H1 (cell line): Measurements from ENCODE around the gene NOB1. TPM values are rescaled to one million over a fixed set of nuclear protein-coding genes. Genes with fewer than 3 reads are reported as not detected.

ENCODE experiments used
- CTCF ChIA-PET: fragments of 300-600 bp; sonication (Branson Sonifier 250); formaldehyde crosslinking; loops from one replicate; lab custom pipeline; 2021; ENCODE audit not compliant: partially characterized antibody; lab: Charles Lee
- POLR2A ChIA-PET: fragments of 300-600 bp; sonication (Branson Sonifier 250); formaldehyde crosslinking; loops from one replicate; lab custom pipeline; 2021; ENCODE audit warnings: inconsistent platforms; ENCODE audit not compliant: partially characterized antibody; lab: Charles Lee
- DNase-seq, 2 experiments: peaks; one replicate each; pipeline versions ENCODE4 v3.0.0 to v3.0.0-alpha.2; 2010 to 2022; ENCODE audit warnings: low spot score in 2 of 2, low read depth in 1 of 2, mixed read lengths in 1 of 2
- FAIRE-seq: peaks from 2 replicates; lab custom pipeline; 2011; peaks lifted over from hg19 to GRCh38; lab: Jason Lieb, UNC
- H2AFZ ChIP-seq: 2 replicates; pipeline ENCODE4 v1.8.1; 2012; ENCODE audit warnings: low read length, inconsistent platforms
- H2AK5ac ChIP-seq: 2 replicates; pipeline ENCODE4 v1.6.1; 2013; ENCODE audit warnings: low read depth, low read length
- H2BK120ac ChIP-seq: replicated peaks from 2 replicates; pipeline ENCODE3; 2013; ENCODE audit warnings: low read depth, low read length, inconsistent platforms
- H2BK12ac ChIP-seq: 2 replicates; pipeline ENCODE4 v1.6.1; 2013; ENCODE audit warnings: low read depth, low read length
- H2BK15ac ChIP-seq: 2 replicates; pipeline ENCODE4 v1.6.1; 2013; ENCODE audit warnings: low read length
- H2BK20ac ChIP-seq: 2 replicates; pipeline ENCODE4 v1.6.1; 2013; ENCODE audit warnings: low read length
- H2BK5ac ChIP-seq: 2 replicates; pipeline ENCODE4 v1.6.1; 2013; ENCODE audit warnings: low read depth, low read length
- H3K14ac ChIP-seq: 2 replicates; pipeline ENCODE4 v1.6.1; 2013; ENCODE audit warnings: inconsistent platforms; ENCODE audit not compliant: insufficient read length
- H3K18ac ChIP-seq: 2 replicates; pipeline ENCODE4 v1.6.1; 2013; ENCODE audit warnings: low read length; ENCODE audit errors: extremely low read depth
- H3K23ac ChIP-seq: 2 replicates; pipeline ENCODE4 v1.6.1; 2013; ENCODE audit warnings: inconsistent platforms; ENCODE audit not compliant: insufficient read length
- H3K23me2 ChIP-seq: 2 replicates; pipeline ENCODE4 v1.6.1; 2013; ENCODE audit warnings: low read depth, low read length
- H3K27ac ChIP-seq: 2 replicates; pipeline ENCODE4 v1.6.1; 2011; ENCODE audit warnings: low read depth, low read length, inconsistent platforms
- H3K27me3 ChIP-seq, 4 experiments: replicated peaks in 1 of 4; 1 replicate in 1 of 4; 2 replicates in 3 of 4; pipeline versions ENCODE4 v1.6.1 to v1.8.1; 2011 to 2013; ENCODE audit warnings: low read length in 3 of 4, mild to moderate bottlenecking in 3 of 4, inconsistent platforms in 2 of 4, mixed read lengths in 2 of 4, moderate library complexity in 1 of 4; ENCODE audit not compliant: control insufficient read depth in 3 of 4, insufficient read depth in 3 of 4; ENCODE audit errors: extremely low read depth in 1 of 4
- H3K36me3 ChIP-seq, 4 experiments: 2 replicates each; pipeline versions ENCODE4 v1.6.1 to v1.8.1; 2011 to 2013; ENCODE audit warnings: mild to moderate bottlenecking in 4 of 4, low read length in 3 of 4, moderate library complexity in 2 of 4, control low read depth in 1 of 4, inconsistent platforms in 1 of 4; ENCODE audit not compliant: insufficient read depth in 4 of 4, control insufficient read depth in 2 of 4
- H3K4ac ChIP-seq: replicated peaks from 2 replicates; pipeline ENCODE3; 2013; ENCODE audit warnings: low read length, low read depth, mixed read lengths, inconsistent platforms; ENCODE audit not compliant: insufficient read length
- H3K4me1 ChIP-seq, 4 experiments: replicated peaks in 1 of 4; 1 replicate in 1 of 4; 2 replicates in 3 of 4; pipeline versions ENCODE4 v1.6.1 to v1.8.1; 2011 to 2013; ENCODE audit warnings: low read length in 3 of 4, inconsistent platforms in 2 of 4, mixed read lengths in 1 of 4; ENCODE audit not compliant: insufficient read depth in 4 of 4, control insufficient read depth in 3 of 4
- H3K4me2 ChIP-seq, 2 experiments: 2 replicates each; pipeline versions ENCODE4 v1.6.1 to v1.8.1; 2011 to 2013; ENCODE audit warnings: low read depth in 2 of 2, low read length in 2 of 2, control low read depth in 1 of 2, inconsistent platforms in 1 of 2, mild to moderate bottlenecking in 1 of 2; ENCODE audit not compliant: insufficient read depth in 1 of 2
- H3K4me3 ChIP-seq, 4 experiments: fragments of 200-600, 300-600 bp in 1 of 4; sonication (generic), shearing (Covaris generic), sonication (Bioruptor Twin) in 1 of 4; 2 replicates each; pipeline versions ENCODE4 v1.5.1 to v1.8.1; 2011 to 2016; ENCODE audit warnings: low read length in 4 of 4, low read depth in 3 of 4, control low read depth in 2 of 4, inconsistent platforms in 2 of 4, mild to moderate bottlenecking in 2 of 4, mixed read lengths in 1 of 4, moderate library complexity in 1 of 4; ENCODE audit not compliant: insufficient read depth in 2 of 4; ENCODE audit errors: extremely low read depth in 1 of 4
- H3K56ac ChIP-seq: replicated peaks from 2 replicates; pipeline ENCODE3; 2013; ENCODE audit warnings: low read depth, mild to moderate bottlenecking, mixed read lengths, low read length, inconsistent platforms; ENCODE audit not compliant: insufficient read length
- H3K79me1 ChIP-seq: 2 replicates; pipeline ENCODE4 v1.6.1; 2013; ENCODE audit warnings: low read depth, low read length, control low read depth
- H3K79me2 ChIP-seq, 2 experiments: 2 replicates each; pipeline versions ENCODE4 v1.6.1 to v1.8.1; 2012 to 2013; ENCODE audit warnings: low read length in 2 of 2, mild to moderate bottlenecking in 2 of 2, inconsistent platforms in 1 of 2; ENCODE audit not compliant: insufficient read depth in 2 of 2, control insufficient read depth in 1 of 2
- H3K9ac ChIP-seq, 4 experiments: replicated peaks in 1 of 4; 1 replicate in 1 of 4; 2 replicates in 3 of 4; pipeline versions ENCODE4 v1.6.1 to v1.8.1; 2011 to 2013; ENCODE audit warnings: low read depth in 3 of 4, low read length in 3 of 4, control low read depth in 2 of 4, mild to moderate bottlenecking in 2 of 4, moderate library complexity in 2 of 4, inconsistent platforms in 1 of 4; ENCODE audit errors: extremely low read depth in 1 of 4
- H3K9me3 ChIP-seq, 2 experiments: 2 replicates each; pipeline versions ENCODE4 v1.6.1 to v1.8.1; 2012 to 2013; ENCODE audit warnings: mild to moderate bottlenecking in 2 of 2, moderate library complexity in 2 of 2, control low read depth in 1 of 2, inconsistent platforms in 1 of 2, low read depth in 1 of 2, low read length in 1 of 2, mixed read lengths in 1 of 2; ENCODE audit not compliant: insufficient read depth in 2 of 2
- H4K20me1 ChIP-seq, 2 experiments: replicated peaks in 1 of 2; 2 replicates each; pipeline versions ENCODE3 to v1.8.1; 2011 to 2013; ENCODE audit warnings: inconsistent platforms in 2 of 2, low read length in 2 of 2, mild to moderate bottlenecking in 1 of 2; ENCODE audit not compliant: insufficient read depth in 2 of 2, control insufficient read depth in 1 of 2
- H4K5ac ChIP-seq: 2 replicates; pipeline ENCODE4 v1.6.1; 2013; ENCODE audit warnings: low read length, low read depth, mixed read lengths, inconsistent platforms; ENCODE audit not compliant: insufficient read length
- H4K8ac ChIP-seq: 2 replicates; pipeline ENCODE4 v1.8.0; 2013; ENCODE audit warnings: mild to moderate bottlenecking, moderate library complexity, low read length, inconsistent platforms; ENCODE audit not compliant: insufficient read depth; ENCODE audit errors: extremely low read depth
- H4K91ac ChIP-seq: replicated peaks from 2 replicates; pipeline ENCODE3; 2013; ENCODE audit warnings: low read length, mixed read lengths, inconsistent platforms; ENCODE audit not compliant: insufficient read length
- HDAC6 ChIP-seq: IDR thresholded peaks from one replicate; pipeline ENCODE4 v1.7.1; 2012; ENCODE audit warnings: low read depth, mild to moderate bottlenecking, inconsistent platforms, low read length, moderate library complexity
- NRF1 ChIP-seq: IDR thresholded peaks from 2 replicates; pipeline ENCODE4 v1.6.1; 2011; ENCODE audit warnings: mild to moderate bottlenecking, low read depth, low read length, improper control_type of control experiment
- SP4 ChIP-seq: IDR thresholded peaks from 2 replicates; pipeline ENCODE4 v1.6.1; 2012; ENCODE audit warnings: low read length, inconsistent platforms
- WGBS, 2 experiments: shearing (Covaris generic) in 1 of 2; methylation state at CpG; one replicate each; pipeline versions ENCODE4 v1.1.6 to v1.1.7; 2013 to 2015; ENCODE audit warnings: low lambda C conversion rate in 2 of 2, mixed read lengths in 2 of 2, inconsistent platforms in 1 of 2, low coverage in 1 of 2, missing lambda C conversion rate in 1 of 2; ENCODE audit not compliant: insufficient replicate concordance in 2 of 2, insufficient coverage in 1 of 2, insufficient read length in 1 of 2; ENCODE audit errors: extremely low coverage in 1 of 2, missing lambda C conversion rate in 1 of 2; 5-methylcytosine and 5-hydroxymethylcytosine counted together
- polyA plus RNA-seq, 7 experiments: library from polyadenylated mRNA; depleted of rRNA in 3 of 7; stranded (reverse) in 5 of 7; unstranded in 2 of 7; fragments of >200 nt in 5 of 7; fragments of 200-250 nt in 2 of 7; gene quantifications; 1 replicate in 5 of 7; 2 replicates in 1 of 7; 4 replicates in 1 of 7; pipeline versions ENCODE4 v1.2.1 to v1.2.3, GENCODE V29; 2011 to 2013; ENCODE audit warnings: missing spikeins in 2 of 7, mixed read lengths in 2 of 7
- total RNA-seq: library from RNA; stranded (reverse); fragmentation: NEBNext Ultra II Directional; extraction: Animal tissue kit (Norgen Biotek cat#: 25700); gene quantifications from 2 replicates; pipeline ENCODE4 v1.2.1, GENCODE V29; 2021

NOB1 gene
- total and polyA plus RNA-seq, 2 of the 8 experiments (the other 6 are each of a cell fraction or from before 2014, with no cell fraction given), result 88.2 to 108 TPM

DNA sequence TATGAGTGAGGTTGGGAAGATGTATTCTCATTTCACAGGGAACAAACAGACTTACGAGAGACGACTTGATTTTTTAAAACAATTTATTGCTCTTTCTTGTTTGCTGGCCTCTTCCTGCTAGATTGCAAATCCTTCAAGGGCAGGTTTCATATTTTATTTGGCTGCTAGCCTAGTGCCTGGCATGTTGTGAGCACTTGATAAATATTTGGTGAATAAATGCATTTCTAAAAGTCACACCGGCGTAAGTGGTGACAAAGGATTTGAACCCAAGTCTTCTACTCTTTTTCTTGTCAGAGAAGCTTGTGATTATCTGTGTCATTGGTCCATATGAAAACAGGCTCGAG lies 8.8 kb upstream of the NOB1 start:
- Histone ChIP-seq H3K4me1 (peaks cover 0 to 2% (median 0%) of the 10 kb centered on the region in 4 experiments; a peak in 3 of 7 replicates), H3K23me2 (peaks cover 5% of the 10 kb centered on the region; the same call in 1 of the 2 replicates), H4K20me1 (no peaks in the 10 kb centered on the region), H4K5ac (no peak overlapping the region), H2BK12ac (no peak overlapping the region), H3K4me2 (peak overlapping the region; percentile 78 to 89; a peak in 2 of 4 replicates), H2AK5ac (no peak overlapping the region)
- CTCF ChIA-PET, result interaction anchor here (0.9 to 2.0 kb wide), 2 partner anchors 9 to 368 kb away, joined by 3 to 6 read pairs; partner anchors contain the start of gene NOB1
- 89% methylated on average over 5 of the region's 5 CpGs; no CpG with 5 or more reads in 1 of the 2 experiments for WGBS, 2 experiments
- TF ChIP-seq SP4 (no peak), HDAC6 (no peak), NRF1 (no peak)
- TF ChIP-seq, all 59 proteins: peak for 0
- no peak for FAIRE-seq
- Histone ChIP-seq H2BK120ac (no peak overlapping the region), H2BK5ac (no peak overlapping the region), H3K79me1 (peaks cover 7% of the 10 kb centered on the region), H3K9me3 (peaks cover 0 to 5% of the 10 kb centered on the region in 2 experiments; a peak in 1 of 4 replicates), H3K56ac (no peak overlapping the region), H2BK20ac (no peak overlapping the region), H2BK15ac (no peak overlapping the region), H3K18ac (no peak overlapping the region), H4K8ac (no peak overlapping the region), H3K36me3 (no peaks in the 10 kb centered on the region), H3K79me2 (peaks cover 9 to 54% of the 10 kb centered on the region in 2 experiments), H3K4me3 (peak overlapping the region in 1 of 4 experiments; percentile 100; a peak in 2 of 8 replicates), H2AFZ (no peak overlapping the region), H3K14ac (no peak overlapping the region), H4K91ac (no peak overlapping the region), H3K27me3 (no peaks in the 10 kb centered on the region), H3K23ac (no peak overlapping the region), H3K27ac (no peak overlapping the region), H3K9ac (no peak overlapping the region; a peak in 1 of 7 replicates), H3K4ac (no peak overlapping the region)
- no peak for DNase-seq
- POLR2A ChIA-PET, result interaction anchor here (1.1 to 2.5 kb wide), 6 partner anchors 9 to 37 kb away, joined by 3 to 17 read pairs (median 4); partner anchors contain the start of genes NOB1 and NQO1
